Endothelial cell of umbilical vein (primary cell): Measurements from ENCODE around the gene EEIG1.

Experiments
- EZH2 ChIP-seq: IDR thresholded peaks from 2 replicates; pipeline ENCODE4 v1.6.1; 2012; ENCODE audit warnings: borderline replicate concordance, low read depth, mild to moderate bottlenecking, moderate library complexity, low read length, inconsistent platforms; ENCODE audit not compliant: severe bottlenecking
- GATA2 ChIP-seq: IDR thresholded peaks from 2 replicates; pipeline ENCODE4 v1.7.0; 2011; ENCODE audit warnings: low read depth, mild to moderate bottlenecking, moderate library complexity, mixed read lengths, low read length; ENCODE audit not compliant: insufficient read length, insufficient read depth
- JUN ChIP-seq: IDR thresholded peaks from 2 replicates; pipeline ENCODE4 v1.6.1; 2011; ENCODE audit warnings: borderline replicate concordance, low read depth; ENCODE audit not compliant: insufficient read length, insufficient read depth
- MYC ChIP-seq: IDR thresholded peaks from one replicate; pipeline ENCODE4 v1.6.1; 2011; ENCODE audit warnings: mild to moderate bottlenecking, low read depth, low read length
- POLR2A ChIP-seq: IDR thresholded peaks from 2 replicates; pipeline ENCODE4 v1.6.1; 2012; ENCODE audit warnings: low read depth, mild to moderate bottlenecking, control low read depth, low read length
- POLR2AphosphoS5 ChIP-seq: IDR thresholded peaks from 2 replicates; pipeline ENCODE4 v1.6.1; 2012; ENCODE audit warnings: low read depth, mild to moderate bottlenecking, control low read depth, low read length, moderate library complexity; ENCODE audit not compliant: insufficient read depth
- TF ChIP-seq, protein P1 (sequence below), 2 donors: IDR thresholded peaks; 1 replicate in 1 of 2; 2 replicates in 1 of 2; pipeline ENCODE4 v1.5.1; 2011; ENCODE audit warnings: low read length in 2 of 2, mild to moderate bottlenecking in 2 of 2, moderate library complexity in 2 of 2, control low read depth in 1 of 2, inconsistent platforms in 1 of 2, low read depth in 1 of 2; ENCODE audit not compliant: insufficient read depth in 1 of 2; ENCODE audit errors: extremely low read depth in 1 of 2
- TF ChIP-seq, protein P2 (sequence below): IDR thresholded peaks from 2 replicates; pipeline ENCODE4 v1.6.1; 2011; ENCODE audit not compliant: insufficient read depth, insufficient read length

DNA sequence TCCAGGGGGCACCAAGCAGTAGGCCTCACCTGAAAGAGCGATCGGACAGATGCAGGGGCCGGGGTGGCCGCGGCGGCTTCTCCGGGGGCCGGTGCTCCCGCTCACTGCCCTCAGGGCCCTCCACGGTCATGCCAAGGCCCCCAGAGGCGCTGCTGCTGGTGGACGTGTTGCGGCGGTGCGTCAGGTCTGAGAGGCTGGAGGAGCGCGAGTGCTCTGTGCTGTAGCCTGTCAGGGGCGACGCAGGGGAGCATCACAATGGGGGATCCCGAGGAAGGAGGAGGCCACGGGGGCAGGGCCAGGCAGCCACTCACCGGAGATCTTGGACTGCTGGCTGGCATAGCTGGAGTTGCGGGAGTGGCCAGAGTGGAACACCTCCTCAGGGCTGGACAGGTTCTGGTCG, 35.5 kb downstream of the EEIG1 start:
- TF ChIP-seq POLR2AphosphoS5 (no peak), POLR2A (no peak), EZH2 (no peak), GATA2 (no peak), JUN (no peak), MYC (no peak)
- TF ChIP-seq, protein P1, sequence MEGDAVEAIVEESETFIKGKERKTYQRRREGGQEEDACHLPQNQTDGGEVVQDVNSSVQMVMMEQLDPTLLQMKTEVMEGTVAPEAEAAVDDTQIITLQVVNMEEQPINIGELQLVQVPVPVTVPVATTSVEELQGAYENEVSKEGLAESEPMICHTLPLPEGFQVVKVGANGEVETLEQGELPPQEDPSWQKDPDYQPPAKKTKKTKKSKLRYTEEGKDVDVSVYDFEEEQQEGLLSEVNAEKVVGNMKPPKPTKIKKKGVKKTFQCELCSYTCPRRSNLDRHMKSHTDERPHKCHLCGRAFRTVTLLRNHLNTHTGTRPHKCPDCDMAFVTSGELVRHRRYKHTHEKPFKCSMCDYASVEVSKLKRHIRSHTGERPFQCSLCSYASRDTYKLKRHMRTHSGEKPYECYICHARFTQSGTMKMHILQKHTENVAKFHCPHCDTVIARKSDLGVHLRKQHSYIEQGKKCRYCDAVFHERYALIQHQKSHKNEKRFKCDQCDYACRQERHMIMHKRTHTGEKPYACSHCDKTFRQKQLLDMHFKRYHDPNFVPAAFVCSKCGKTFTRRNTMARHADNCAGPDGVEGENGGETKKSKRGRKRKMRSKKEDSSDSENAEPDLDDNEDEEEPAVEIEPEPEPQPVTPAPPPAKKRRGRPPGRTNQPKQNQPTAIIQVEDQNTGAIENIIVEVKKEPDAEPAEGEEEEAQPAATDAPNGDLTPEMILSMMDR (IDR thresholded peaks at IDR 0.05; ENCODE audit: extremely low read depth in 1 of 2, insufficient read depth in 1 of 2, low read depth in 1 of 2, low read length in 2 of 2): no peak
- TF ChIP-seq, protein P2, sequence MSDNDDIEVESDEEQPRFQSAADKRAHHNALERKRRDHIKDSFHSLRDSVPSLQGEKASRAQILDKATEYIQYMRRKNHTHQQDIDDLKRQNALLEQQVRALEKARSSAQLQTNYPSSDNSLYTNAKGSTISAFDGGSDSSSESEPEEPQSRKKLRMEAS: no peak
